ENCODE data around the gene LAG3. TPM values are rescaled to one million over a fixed set of nuclear protein-coding genes. Genes with fewer than 3 reads are reported as not detected.

LAG3 gene
- total and polyA plus RNA-seq, 2 experiments from 2014 or later = 3.7 to 4.7 TPM

DNA sequence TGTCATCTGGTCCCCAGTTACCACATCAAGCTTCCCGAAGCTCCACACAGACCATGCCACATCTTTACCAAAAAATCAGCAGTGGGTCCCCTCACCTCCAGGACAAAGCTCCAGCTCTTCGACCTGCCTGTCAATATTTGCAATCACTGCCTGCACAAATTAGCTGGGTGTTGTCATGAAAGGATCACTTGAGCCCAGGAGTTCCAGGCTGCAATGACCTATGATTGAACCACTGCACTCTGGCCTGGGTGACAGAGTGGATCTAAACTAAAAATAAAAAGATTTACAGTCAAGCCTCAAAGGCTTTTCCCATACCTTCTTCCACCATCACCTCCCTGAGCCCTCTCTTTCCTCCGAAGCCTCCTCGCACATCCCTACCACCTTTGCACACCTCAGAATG lies 24.3 kb downstream of the LAG3 start:
- no peak overlapping the region for H3K27ac Mint-ChIP-seq
- no peaks in the 10 kb centered on the region for H3K9me2 ChIP-seq (ENCODE audit: insufficient read depth)
- no peaks in the 10 kb centered on the region; the same call in 1 of the 2 replicates for H3K4me1 ChIP-seq (ENCODE audit: insufficient read depth)
- no peaks in the 10 kb centered on the region for H3K9me3 Mint-ChIP-seq
- peaks cover 14% of the 10 kb centered on the region for H3K4me1 Mint-ChIP-seq
- no peaks in the 10 kb centered on the region for H3K36me3 ChIP-seq (ENCODE audit: insufficient read depth)
- no peaks in the 10 kb centered on the region for H3K27me3 ChIP-seq (ENCODE audit: insufficient read depth)
- H3K4me3 Mint-ChIP-seq = no peak overlapping the region
- H3K4me2 ChIP-seq = no peak overlapping the region
- H2AFZ ChIP-seq = no peak overlapping the region
- H3F3A ChIP-seq (replicated peaks; ENCODE audit: low read depth) = no peaks in the 10 kb centered on the region
- H3K27ac ChIP-seq (ENCODE audit: low read depth) = no peak overlapping the region
- TF ChIP-seq, protein P1, sequence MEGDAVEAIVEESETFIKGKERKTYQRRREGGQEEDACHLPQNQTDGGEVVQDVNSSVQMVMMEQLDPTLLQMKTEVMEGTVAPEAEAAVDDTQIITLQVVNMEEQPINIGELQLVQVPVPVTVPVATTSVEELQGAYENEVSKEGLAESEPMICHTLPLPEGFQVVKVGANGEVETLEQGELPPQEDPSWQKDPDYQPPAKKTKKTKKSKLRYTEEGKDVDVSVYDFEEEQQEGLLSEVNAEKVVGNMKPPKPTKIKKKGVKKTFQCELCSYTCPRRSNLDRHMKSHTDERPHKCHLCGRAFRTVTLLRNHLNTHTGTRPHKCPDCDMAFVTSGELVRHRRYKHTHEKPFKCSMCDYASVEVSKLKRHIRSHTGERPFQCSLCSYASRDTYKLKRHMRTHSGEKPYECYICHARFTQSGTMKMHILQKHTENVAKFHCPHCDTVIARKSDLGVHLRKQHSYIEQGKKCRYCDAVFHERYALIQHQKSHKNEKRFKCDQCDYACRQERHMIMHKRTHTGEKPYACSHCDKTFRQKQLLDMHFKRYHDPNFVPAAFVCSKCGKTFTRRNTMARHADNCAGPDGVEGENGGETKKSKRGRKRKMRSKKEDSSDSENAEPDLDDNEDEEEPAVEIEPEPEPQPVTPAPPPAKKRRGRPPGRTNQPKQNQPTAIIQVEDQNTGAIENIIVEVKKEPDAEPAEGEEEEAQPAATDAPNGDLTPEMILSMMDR (conservative IDR thresholded peaks at IDR 0.05; ENCODE audit: low read depth in 2 of 2) = no peak
- TF ChIP-seq ZNF114 (CRISPR knock-in tag; IDR thresholded peaks at IDR 0.05) (no peak), CREB1 (CRISPR knock-in tag; IDR thresholded peaks at IDR 0.05; ENCODE audit: low read depth) (no peak), STAT1 (IDR thresholded peaks at IDR 0.05; ENCODE audit: unreplicated experiment) (no peak), NANOG (IDR thresholded peaks at IDR 0.05; ENCODE audit: borderline replicate concordance) (no peak), EZH2 (IDR thresholded peaks at IDR 0.05; ENCODE audit: low read depth, unreplicated experiment) (no peak), ZNF331 (CRISPR knock-in tag; IDR thresholded peaks at IDR 0.05; ENCODE audit: low read depth) (no peak), EZH2phosphoT487 (IDR thresholded peaks at IDR 0.05; ENCODE audit: unreplicated experiment) (no peak), JUNB (IDR thresholded peaks at IDR 0.05; ENCODE audit: unreplicated experiment) (no peak), POLR2AphosphoS5 (IDR thresholded peaks at IDR 0.05; ENCODE audit: low read depth) (no peak)
- TF ChIP-seq, protein P2, sequence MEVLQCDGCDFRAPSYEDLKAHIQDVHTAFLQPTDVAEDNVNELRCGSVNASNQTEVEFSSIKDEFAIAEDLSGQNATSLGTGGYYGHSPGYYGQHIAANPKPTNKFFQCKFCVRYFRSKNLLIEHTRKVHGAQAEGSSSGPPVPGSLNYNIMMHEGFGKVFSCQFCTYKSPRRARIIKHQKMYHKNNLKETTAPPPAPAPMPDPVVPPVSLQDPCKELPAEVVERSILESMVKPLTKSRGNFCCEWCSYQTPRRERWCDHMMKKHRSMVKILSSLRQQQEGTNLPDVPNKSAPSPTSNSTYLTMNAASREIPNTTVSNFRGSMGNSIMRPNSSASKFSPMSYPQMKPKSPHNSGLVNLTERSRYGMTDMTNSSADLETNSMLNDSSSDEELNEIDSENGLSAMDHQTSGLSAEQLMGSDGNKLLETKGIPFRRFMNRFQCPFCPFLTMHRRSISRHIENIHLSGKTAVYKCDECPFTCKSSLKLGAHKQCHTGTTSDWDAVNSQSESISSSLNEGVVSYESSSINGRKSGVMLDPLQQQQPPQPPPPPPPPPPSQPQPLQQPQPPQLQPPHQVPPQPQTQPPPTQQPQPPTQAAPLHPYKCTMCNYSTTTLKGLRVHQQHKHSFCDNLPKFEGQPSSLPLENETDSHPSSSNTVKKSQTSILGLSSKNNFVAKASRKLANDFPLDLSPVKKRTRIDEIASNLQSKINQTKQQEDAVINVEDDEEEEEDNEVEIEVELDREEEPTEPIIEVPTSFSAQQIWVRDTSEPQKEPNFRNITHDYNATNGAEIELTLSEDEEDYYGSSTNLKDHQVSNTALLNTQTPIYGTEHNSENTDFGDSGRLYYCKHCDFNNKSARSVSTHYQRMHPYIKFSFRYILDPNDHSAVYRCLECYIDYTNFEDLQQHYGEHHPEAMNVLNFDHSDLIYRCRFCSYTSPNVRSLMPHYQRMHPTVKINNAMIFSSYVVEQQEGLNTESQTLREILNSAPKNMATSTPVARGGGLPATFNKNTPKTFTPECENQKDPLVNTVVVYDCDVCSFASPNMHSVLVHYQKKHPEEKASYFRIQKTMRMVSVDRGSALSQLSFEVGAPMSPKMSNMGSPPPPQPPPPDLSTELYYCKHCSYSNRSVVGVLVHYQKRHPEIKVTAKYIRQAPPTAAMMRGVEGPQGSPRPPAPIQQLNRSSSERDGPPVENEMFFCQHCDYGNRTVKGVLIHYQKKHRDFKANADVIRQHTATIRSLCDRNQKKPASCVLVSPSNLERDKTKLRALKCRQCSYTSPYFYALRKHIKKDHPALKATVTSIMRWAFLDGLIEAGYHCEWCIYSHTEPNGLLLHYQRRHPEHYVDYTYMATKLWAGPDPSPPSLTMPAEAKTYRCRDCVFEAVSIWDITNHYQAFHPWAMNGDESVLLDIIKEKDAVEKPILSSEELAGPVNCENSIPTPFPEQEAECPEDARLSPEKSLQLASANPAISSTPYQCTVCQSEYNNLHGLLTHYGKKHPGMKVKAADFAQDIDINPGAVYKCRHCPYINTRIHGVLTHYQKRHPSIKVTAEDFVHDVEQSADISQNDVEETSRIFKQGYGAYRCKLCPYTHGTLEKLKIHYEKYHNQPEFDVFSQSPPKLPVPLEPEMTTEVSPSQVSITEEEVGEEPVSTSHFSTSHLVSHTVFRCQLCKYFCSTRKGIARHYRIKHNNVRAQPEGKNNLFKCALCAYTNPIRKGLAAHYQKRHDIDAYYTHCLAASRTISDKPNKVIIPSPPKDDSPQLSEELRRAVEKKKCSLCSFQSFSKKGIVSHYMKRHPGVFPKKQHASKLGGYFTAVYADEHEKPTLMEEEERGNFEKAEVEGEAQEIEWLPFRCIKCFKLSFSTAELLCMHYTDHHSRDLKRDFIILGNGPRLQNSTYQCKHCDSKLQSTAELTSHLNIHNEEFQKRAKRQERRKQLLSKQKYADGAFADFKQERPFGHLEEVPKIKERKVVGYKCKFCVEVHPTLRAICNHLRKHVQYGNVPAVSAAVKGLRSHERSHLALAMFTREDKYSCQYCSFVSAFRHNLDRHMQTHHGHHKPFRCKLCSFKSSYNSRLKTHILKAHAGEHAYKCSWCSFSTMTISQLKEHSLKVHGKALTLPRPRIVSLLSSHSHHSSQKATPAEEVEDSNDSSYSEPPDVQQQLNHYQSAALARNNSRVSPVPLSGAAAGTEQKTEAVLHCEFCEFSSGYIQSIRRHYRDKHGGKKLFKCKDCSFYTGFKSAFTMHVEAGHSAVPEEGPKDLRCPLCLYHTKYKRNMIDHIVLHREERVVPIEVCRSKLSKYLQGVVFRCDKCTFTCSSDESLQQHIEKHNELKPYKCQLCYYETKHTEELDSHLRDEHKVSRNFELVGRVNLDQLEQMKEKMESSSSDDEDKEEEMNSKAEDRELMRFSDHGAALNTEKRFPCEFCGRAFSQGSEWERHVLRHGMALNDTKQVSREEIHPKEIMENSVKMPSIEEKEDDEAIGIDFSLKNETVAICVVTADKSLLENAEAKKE (CRISPR knock-in tag; IDR thresholded peaks at IDR 0.05) = no peak
- TF ChIP-seq, protein P3, sequence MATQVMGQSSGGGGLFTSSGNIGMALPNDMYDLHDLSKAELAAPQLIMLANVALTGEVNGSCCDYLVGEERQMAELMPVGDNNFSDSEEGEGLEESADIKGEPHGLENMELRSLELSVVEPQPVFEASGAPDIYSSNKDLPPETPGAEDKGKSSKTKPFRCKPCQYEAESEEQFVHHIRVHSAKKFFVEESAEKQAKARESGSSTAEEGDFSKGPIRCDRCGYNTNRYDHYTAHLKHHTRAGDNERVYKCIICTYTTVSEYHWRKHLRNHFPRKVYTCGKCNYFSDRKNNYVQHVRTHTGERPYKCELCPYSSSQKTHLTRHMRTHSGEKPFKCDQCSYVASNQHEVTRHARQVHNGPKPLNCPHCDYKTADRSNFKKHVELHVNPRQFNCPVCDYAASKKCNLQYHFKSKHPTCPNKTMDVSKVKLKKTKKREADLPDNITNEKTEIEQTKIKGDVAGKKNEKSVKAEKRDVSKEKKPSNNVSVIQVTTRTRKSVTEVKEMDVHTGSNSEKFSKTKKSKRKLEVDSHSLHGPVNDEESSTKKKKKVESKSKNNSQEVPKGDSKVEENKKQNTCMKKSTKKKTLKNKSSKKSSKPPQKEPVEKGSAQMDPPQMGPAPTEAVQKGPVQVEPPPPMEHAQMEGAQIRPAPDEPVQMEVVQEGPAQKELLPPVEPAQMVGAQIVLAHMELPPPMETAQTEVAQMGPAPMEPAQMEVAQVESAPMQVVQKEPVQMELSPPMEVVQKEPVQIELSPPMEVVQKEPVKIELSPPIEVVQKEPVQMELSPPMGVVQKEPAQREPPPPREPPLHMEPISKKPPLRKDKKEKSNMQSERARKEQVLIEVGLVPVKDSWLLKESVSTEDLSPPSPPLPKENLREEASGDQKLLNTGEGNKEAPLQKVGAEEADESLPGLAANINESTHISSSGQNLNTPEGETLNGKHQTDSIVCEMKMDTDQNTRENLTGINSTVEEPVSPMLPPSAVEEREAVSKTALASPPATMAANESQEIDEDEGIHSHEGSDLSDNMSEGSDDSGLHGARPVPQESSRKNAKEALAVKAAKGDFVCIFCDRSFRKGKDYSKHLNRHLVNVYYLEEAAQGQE (IDR thresholded peaks at IDR 0.05; ENCODE audit: unreplicated experiment) = no peak
- TF ChIP-seq, protein P4, sequence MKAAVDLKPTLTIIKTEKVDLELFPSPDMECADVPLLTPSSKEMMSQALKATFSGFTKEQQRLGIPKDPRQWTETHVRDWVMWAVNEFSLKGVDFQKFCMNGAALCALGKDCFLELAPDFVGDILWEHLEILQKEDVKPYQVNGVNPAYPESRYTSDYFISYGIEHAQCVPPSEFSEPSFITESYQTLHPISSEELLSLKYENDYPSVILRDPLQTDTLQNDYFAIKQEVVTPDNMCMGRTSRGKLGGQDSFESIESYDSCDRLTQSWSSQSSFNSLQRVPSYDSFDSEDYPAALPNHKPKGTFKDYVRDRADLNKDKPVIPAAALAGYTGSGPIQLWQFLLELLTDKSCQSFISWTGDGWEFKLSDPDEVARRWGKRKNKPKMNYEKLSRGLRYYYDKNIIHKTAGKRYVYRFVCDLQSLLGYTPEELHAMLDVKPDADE (IDR thresholded peaks at IDR 0.05) = no peak
- H3K36me3 Mint-ChIP-seq (ENCODE audit: low read depth) = no peaks in the 10 kb centered on the region; the same call in 2 of the 3 replicates
- no peaks in the 10 kb centered on the region for H4K20me1 ChIP-seq (replicated peaks; ENCODE audit: insufficient read depth)
- H3K4me3 ChIP-seq = no peak overlapping the region
- ATAC-seq (no peak), DNase-seq (ENCODE audit: low spot score) (no peak)
- peaks cover 15% of the 10 kb centered on the region for H3K27me3 Mint-ChIP-seq (ENCODE audit: insufficient read depth, low read depth, poor library complexity)
- H3K79me2 ChIP-seq (replicated peaks; ENCODE audit: insufficient read depth) = no peaks in the 10 kb centered on the region
